A204.1 (cell line): Measurements from ENCODE around the gene DDX11.
"Not testable (repeated sequence)": the region's sequence is repeated elsewhere in the genome, so short reads cannot be mapped to it uniquely, and the experiment has no call there.

Experiments
- FAIRE-seq: peaks from 2 replicates; lab custom pipeline; 2012; peaks lifted over from hg19 to GRCh38; lab: Jason Lieb, UNC

The DDX11 gene

GRCh38 chr12:31099434-31099833 is 25.8 kb downstream of the DDX11 start:
- FAIRE-seq = not testable (repeated sequence)

GRCh38 chr12:31100503-31101208 is 27.0 kb downstream of the DDX11 start:
- FAIRE-seq = not testable (repeated sequence)

GRCh38 chr12:31102125-31102524 is 28.5 kb downstream of the DDX11 start:
- FAIRE-seq = not testable (repeated sequence)

- not testable (repeated sequence) for FAIRE-seq
Measured at GRCh38 chr12:31102596-31102995, 28.9 kb downstream of the DDX11 start.

GRCh38 chr12:31103561-31103975 is 29.9 kb downstream of the DDX11 start:
- FAIRE-seq = not testable (repeated sequence)

- not testable (repeated sequence) for FAIRE-seq
Measured at GRCh38 chr12:31104220-31104619, 30.6 kb downstream of the DDX11 start.

GRCh38 chr12:31104773-31105172 is 31.1 kb downstream of the DDX11 start:
- FAIRE-seq = not testable (repeated sequence)

GRCh38 chr12:31105668-31106067 is 32.0 kb downstream of the DDX11 start:
- FAIRE-seq = no peak

GRCh38 chr12:31106101-31106803 is 32.6 kb downstream of the DDX11 start:
- FAIRE-seq = no peak

GRCh38 chr12:31109773-31110172 is 36.1 kb downstream of the DDX11 start:
- FAIRE-seq = not testable (repeated sequence)

GRCh38 chr12:31110263-31110662 is 36.6 kb downstream of the DDX11 start:
- FAIRE-seq = not testable (repeated sequence)

- not testable (repeated sequence) for FAIRE-seq
Measured at GRCh38 chr12:31115092-31115601, 41.5 kb downstream of the DDX11 start.

GRCh38 chr12:31116846-31117202 is 43.2 kb downstream of the DDX11 start:
- not testable (repeated sequence) for FAIRE-seq

- FAIRE-seq = no peak
Measured at GRCh38 chr12:31117203-31118011, 43.7 kb downstream of the DDX11 start.

GRCh38 chr12:31118347-31119191 is 44.9 kb downstream of the DDX11 start:
- FAIRE-seq = no peak

GRCh38 chr12:31119192-31119802 is 45.6 kb downstream of the DDX11 start:
- no peak for FAIRE-seq

- no peak for FAIRE-seq
Measured at GRCh38 chr12:31119803-31120211, 46.1 kb downstream of the DDX11 start.

- FAIRE-seq = no peak
Measured at GRCh38 chr12:31120392-31121008, 46.8 kb downstream of the DDX11 start.

- not testable (repeated sequence) for FAIRE-seq
Measured at GRCh38 chr12:31121022-31121728, 47.5 kb downstream of the DDX11 start.

- FAIRE-seq = no peak
Measured at GRCh38 chr12:31122481-31122880, 48.8 kb downstream of the DDX11 start.
